ENCODE data around the gene TSPAN9.

DNA sequence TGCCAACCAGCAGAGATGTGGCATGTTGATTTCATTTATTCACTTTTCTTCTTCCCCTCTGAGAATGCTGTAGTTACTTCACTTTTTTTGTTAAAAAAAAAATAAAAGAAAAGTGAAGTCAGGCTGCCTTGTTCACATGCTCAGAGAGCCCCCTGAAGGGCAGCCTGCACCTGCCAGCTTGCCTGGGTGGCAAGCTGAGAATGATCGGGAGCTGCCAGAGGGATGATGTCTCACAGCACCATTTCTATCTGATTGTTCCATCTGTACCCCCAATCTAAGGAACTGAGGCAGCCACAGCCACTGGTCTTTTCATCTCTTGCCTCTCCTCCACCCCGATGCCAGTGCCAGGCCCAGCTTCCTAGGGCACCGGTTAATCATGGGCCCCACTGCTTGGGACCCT is 118.2 kb downstream of the TSPAN9 start:
- TF ChIP-seq, protein P1, sequence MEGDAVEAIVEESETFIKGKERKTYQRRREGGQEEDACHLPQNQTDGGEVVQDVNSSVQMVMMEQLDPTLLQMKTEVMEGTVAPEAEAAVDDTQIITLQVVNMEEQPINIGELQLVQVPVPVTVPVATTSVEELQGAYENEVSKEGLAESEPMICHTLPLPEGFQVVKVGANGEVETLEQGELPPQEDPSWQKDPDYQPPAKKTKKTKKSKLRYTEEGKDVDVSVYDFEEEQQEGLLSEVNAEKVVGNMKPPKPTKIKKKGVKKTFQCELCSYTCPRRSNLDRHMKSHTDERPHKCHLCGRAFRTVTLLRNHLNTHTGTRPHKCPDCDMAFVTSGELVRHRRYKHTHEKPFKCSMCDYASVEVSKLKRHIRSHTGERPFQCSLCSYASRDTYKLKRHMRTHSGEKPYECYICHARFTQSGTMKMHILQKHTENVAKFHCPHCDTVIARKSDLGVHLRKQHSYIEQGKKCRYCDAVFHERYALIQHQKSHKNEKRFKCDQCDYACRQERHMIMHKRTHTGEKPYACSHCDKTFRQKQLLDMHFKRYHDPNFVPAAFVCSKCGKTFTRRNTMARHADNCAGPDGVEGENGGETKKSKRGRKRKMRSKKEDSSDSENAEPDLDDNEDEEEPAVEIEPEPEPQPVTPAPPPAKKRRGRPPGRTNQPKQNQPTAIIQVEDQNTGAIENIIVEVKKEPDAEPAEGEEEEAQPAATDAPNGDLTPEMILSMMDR (IDR thresholded peaks at IDR 0.05), result no peak
- no peak for TF ChIP-seq POLR2AphosphoS5 (IDR thresholded peaks at IDR 0.05; ENCODE audit: low read depth, low read length)
